ENCODE results near the gene SCLY. TPM values are rescaled to one million over a fixed set of nuclear protein-coding genes. Genes with fewer than 3 reads are reported as not detected.
"Not testable (repeated sequence)": the region's sequence is repeated elsewhere in the genome, so short reads cannot be mapped to it uniquely, and the experiment has no call there.

The SCLY gene
- total and polyA plus RNA-seq, 4 experiments from 2014 or later: 17.7 to 37.9 (median 27.4) TPM

- Mint-ChIP-seq H3K27ac (peak overlapping the region in 2 of 7 donors; percentile 54 to 59), H3K4me1 (peaks cover 29 to 74% (median 52%) of the 10 kb centered on the region in 4 donors), H3K9me3 (peaks cover 0 to 11% (median 4%) of the 10 kb centered on the region in 8 donors), H3K36me3 (peaks cover 31 to 40% of the 10 kb centered on the region in 2 donors), H3K4me3 (no peak overlapping the region), H3K27me3 (no peaks in the 10 kb centered on the region)
- no peak for DNase-seq
- CTCF ChIA-PET (ENCODE audit: partially characterized antibody): interaction anchor here (0.6 kb wide), 1 partner anchor 976 kb away, joined by 3 read pairs; no protein-coding TSS in a partner anchor
- Histone ChIP-seq H3K27ac (ENCODE audit: low read depth, low read length) (no peak overlapping the region), H3K4me1 (ENCODE audit: insufficient read depth, low read length) (peaks cover 46% of the 10 kb centered on the region), H3K4me3 (ENCODE audit: low read length in 2 of 2) (no peak overlapping the region), H3K36me3 (ENCODE audit: insufficient read depth, low read length) (no peaks in the 10 kb centered on the region), H3K27me3 (ENCODE audit: insufficient read depth, low read length) (no peaks in the 10 kb centered on the region), H3K9me3 (ENCODE audit: control insufficient read depth in 1 of 2, low read length in 2 of 2) (no peaks in the 10 kb centered on the region)
- POLR2A ChIA-PET (ENCODE audit: partially characterized antibody): no interaction called here
- intact Hi-C loops (cut with micrococcal nuclease): loop anchor here (5.0 kb wide), 2 partner anchors 371 to 976 kb away; partner anchors contain the start of gene COPS8
Observed at GRCh38 chr2:238063414-238064189, 2.8 kb downstream of the SCLY start.

GRCh38 chr2:238064376-238064775 is 3.6 kb downstream of the SCLY start:
- H3K4me1 ChIP-seq (ENCODE audit: insufficient read depth, low read length): peaks cover 52% of the 10 kb centered on the region
- no peaks in the 10 kb centered on the region for H3K27me3 Mint-ChIP-seq
- peak overlapping the region in 2 of 7 donors; percentile 24 to 80 for H3K27ac Mint-ChIP-seq
- H3K4me1 Mint-ChIP-seq: peaks cover 33 to 78% (median 58%) of the 10 kb centered on the region in 4 donors
- H3K4me3 Mint-ChIP-seq: no peak overlapping the region
- no peaks in the 10 kb centered on the region for H3K27me3 ChIP-seq (ENCODE audit: insufficient read depth, low read length)
- H3K9me3 ChIP-seq (ENCODE audit: control insufficient read depth in 1 of 2, low read length in 2 of 2): no peaks in the 10 kb centered on the region
- intact Hi-C loops (cut with micrococcal nuclease): loop anchor here (5.0 kb wide), 2 partner anchors 372 to 977 kb away; partner anchors contain the start of gene COPS8
- peaks cover 31 to 42% of the 10 kb centered on the region in 2 donors for H3K36me3 Mint-ChIP-seq
- no peaks in the 10 kb centered on the region for H3K36me3 ChIP-seq (ENCODE audit: insufficient read depth, low read length)
- H3K4me3 ChIP-seq (ENCODE audit: low read length in 2 of 2): no peak overlapping the region
- ChIA-PET CTCF (ENCODE audit: partially characterized antibody) (no interaction called here), POLR2A (ENCODE audit: partially characterized antibody) (no interaction called here)
- peaks cover 0 to 11% (median 4%) of the 10 kb centered on the region in 8 donors for H3K9me3 Mint-ChIP-seq
- no peak overlapping the region for H3K27ac ChIP-seq (ENCODE audit: low read depth, low read length)
- no peak for DNase-seq

- POLR2A ChIA-PET (ENCODE audit: partially characterized antibody): no interaction called here
- intact Hi-C loops (cut with micrococcal nuclease): no loop called here
Observed at GRCh38 chr2:238065071-238065846, 4.5 kb downstream of the SCLY start.

GRCh38 chr2:238066218-238066617 is 5.4 kb downstream of the SCLY start:
- POLR2A ChIA-PET (ENCODE audit: partially characterized antibody): no interaction called here
- H3K9me3 ChIP-seq (ENCODE audit: control insufficient read depth in 1 of 2, low read length in 2 of 2): no peaks in the 10 kb centered on the region
- peaks cover 61% of the 10 kb centered on the region for H3K4me1 ChIP-seq (ENCODE audit: insufficient read depth, low read length)
- Mint-ChIP-seq H3K4me3 (no peak overlapping the region), H3K27me3 (no peaks in the 10 kb centered on the region), H3K27ac (peak overlapping the region in 6 of 7 donors; percentile 13 to 64 (median 43)), H3K4me1 (peaks cover 34 to 78% (median 58%) of the 10 kb centered on the region in 4 donors), H3K9me3 (peaks cover 0 to 11% (median 4%) of the 10 kb centered on the region in 8 donors), H3K36me3 (peaks cover 34 to 45% of the 10 kb centered on the region in 2 donors)
- intact Hi-C loops (cut with micrococcal nuclease): no loop called here
- no peak for DNase-seq
- H3K27ac ChIP-seq (ENCODE audit: low read depth, low read length): no peak overlapping the region
- CTCF ChIA-PET (ENCODE audit: partially characterized antibody): no interaction called here
- no peak overlapping the region for H3K4me3 ChIP-seq (ENCODE audit: low read length in 2 of 2)
- no peaks in the 10 kb centered on the region for H3K27me3 ChIP-seq (ENCODE audit: insufficient read depth, low read length)
- H3K36me3 ChIP-seq (ENCODE audit: insufficient read depth, low read length): no peaks in the 10 kb centered on the region

More at GRCh38 chr2:238065071-238065846, 4.5 kb downstream of the SCLY start:
- Histone ChIP-seq H3K4me1 (ENCODE audit: insufficient read depth, low read length) (peaks cover 52% of the 10 kb centered on the region), H3K27me3 (ENCODE audit: insufficient read depth, low read length) (no peaks in the 10 kb centered on the region), H3K9me3 (ENCODE audit: control insufficient read depth in 1 of 2, low read length in 2 of 2) (no peaks in the 10 kb centered on the region), H3K36me3 (ENCODE audit: insufficient read depth, low read length) (no peaks in the 10 kb centered on the region), H3K4me3 (ENCODE audit: low read length in 2 of 2) (no peak overlapping the region), H3K27ac (ENCODE audit: low read depth, low read length) (no peak overlapping the region)
- Mint-ChIP-seq H3K9me3 (peaks cover 0 to 11% (median 4%) of the 10 kb centered on the region in 8 donors), H3K4me3 (no peak overlapping the region), H3K27me3 (no peaks in the 10 kb centered on the region), H3K36me3 (peaks cover 34 to 46% of the 10 kb centered on the region in 2 donors), H3K27ac (no peak overlapping the region), H3K4me1 (peaks cover 34 to 78% (median 60%) of the 10 kb centered on the region in 4 donors)
- CTCF ChIA-PET (ENCODE audit: partially characterized antibody): no interaction called here
- no peak for DNase-seq

DNA sequence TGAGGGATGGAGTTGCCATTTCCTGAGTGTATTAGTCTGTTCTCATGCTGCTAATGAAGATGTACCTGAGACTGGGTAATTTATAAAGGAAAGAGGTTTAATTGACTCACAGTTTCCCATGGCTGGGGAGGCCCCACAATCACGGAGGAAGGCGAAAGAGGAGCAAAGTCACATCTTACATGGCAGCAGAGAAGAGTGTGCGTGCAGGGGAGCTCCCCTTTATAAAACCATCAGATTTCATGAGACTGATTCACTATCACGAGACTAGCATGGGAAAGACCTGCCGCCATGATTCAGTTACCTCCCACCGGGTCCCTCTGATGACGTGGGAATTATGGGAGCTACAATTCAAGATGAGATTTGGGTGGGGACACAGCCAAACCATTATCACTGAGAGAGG is 5.9 kb downstream of the SCLY start:
- Mint-ChIP-seq H3K36me3 (peaks cover 36 to 40% of the 10 kb centered on the region in 2 donors), H3K4me1 (peaks cover 31 to 77% (median 56%) of the 10 kb centered on the region in 4 donors), H3K9me3 (peaks cover 0 to 11% (median 4%) of the 10 kb centered on the region in 8 donors), H3K27ac (peak overlapping the region in 5 of 7 donors; percentile 16 to 86 (median 42)), H3K4me3 (peak overlapping the region in 1 of 8 donors; percentile 11)
- DNase-seq; H3K27me3 Mint-ChIP-seq; H3K27ac ChIP-seq (ENCODE audit: low read depth, low read length); intact Hi-C loops (cut with micrococcal nuclease); H3K36me3 ChIP-seq (ENCODE audit: insufficient read depth, low read length); H3K4me3 ChIP-seq (ENCODE audit: low read length in 2 of 2); H3K9me3 ChIP-seq (ENCODE audit: control insufficient read depth in 1 of 2, low read length in 2 of 2); CTCF ChIA-PET (ENCODE audit: partially characterized antibody); POLR2A ChIA-PET (ENCODE audit: partially characterized antibody); H3K27me3 ChIP-seq (ENCODE audit: insufficient read depth, low read length): not testable (repeated sequence)
- peaks cover 62% of the 10 kb centered on the region for H3K4me1 ChIP-seq (ENCODE audit: insufficient read depth, low read length)

DNA sequence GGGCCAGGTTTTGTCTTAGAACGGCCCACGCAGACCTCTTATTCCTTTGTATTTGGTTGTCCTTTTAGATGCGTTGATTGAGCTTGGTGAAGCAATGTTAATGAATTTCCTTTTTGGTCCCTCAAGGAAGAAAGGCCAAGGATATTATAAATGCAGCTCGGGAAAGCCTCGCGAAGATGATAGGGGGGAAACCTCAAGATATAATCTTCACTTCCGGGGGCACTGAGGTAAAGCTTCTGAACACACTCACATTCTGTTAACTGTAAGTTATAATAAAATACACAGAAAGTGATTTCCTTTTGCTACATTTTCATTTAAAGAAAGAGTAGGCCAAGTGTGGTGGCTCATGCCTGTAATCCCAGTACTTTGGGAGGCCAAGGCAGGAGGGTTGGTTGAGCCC is 7.1 kb downstream of the SCLY start:
- ChIA-PET CTCF (ENCODE audit: partially characterized antibody) (no interaction called here), POLR2A (ENCODE audit: partially characterized antibody) (interaction anchor here (0.5 kb wide), 1 partner anchor 10 kb away, joined by 4 read pairs; no protein-coding TSS in a partner anchor)
- no peak overlapping the region for H3K4me3 ChIP-seq (ENCODE audit: low read length in 2 of 2)
- H3K36me3 Mint-ChIP-seq: peaks cover 48 to 51% of the 10 kb centered on the region in 2 donors
- peaks cover 53% of the 10 kb centered on the region for H3K4me1 ChIP-seq (ENCODE audit: insufficient read depth, low read length)
- H3K27me3 Mint-ChIP-seq: no peaks in the 10 kb centered on the region
- peaks cover 35 to 76% (median 53%) of the 10 kb centered on the region in 4 donors for H3K4me1 Mint-ChIP-seq
- no peak overlapping the region for H3K27ac ChIP-seq (ENCODE audit: low read depth, low read length)
- DNase-seq: no peak
- intact Hi-C loops (cut with micrococcal nuclease): no loop called here
- H3K27ac Mint-ChIP-seq: peak overlapping the region in 6 of 7 donors; percentile 10 to 87 (median 60)
- H3K4me3 Mint-ChIP-seq: peak overlapping the region in 2 of 8 donors; percentile 5 to 38
- H3K27me3 ChIP-seq (ENCODE audit: insufficient read depth, low read length): no peaks in the 10 kb centered on the region
- no peaks in the 10 kb centered on the region for H3K9me3 ChIP-seq (ENCODE audit: control insufficient read depth in 1 of 2, low read length in 2 of 2)
- H3K9me3 Mint-ChIP-seq: peaks cover 0 to 11% (median 4%) of the 10 kb centered on the region in 8 donors
- no peaks in the 10 kb centered on the region for H3K36me3 ChIP-seq (ENCODE audit: insufficient read depth, low read length)
